Measurements from ENCODE around the gene ASPHD2.
A peak's percentile ranks its signal among the peaks of the same experiment; 100 is the strongest.

GRCh38 chr22:26483439-26484359 lies 54.6 kb downstream of the ASPHD2 start, which contains the start of the genes HPS4 and SRRD:
- TF ChIP-seq CTCF (IDR thresholded peaks at IDR 0.05), result peak in 1 of 3 donors; percentile 9
- TF ChIP-seq POLR2AphosphoS5 (IDR thresholded peaks at IDR 0.05), result peak; percentile 91 to 99 (median 98)
- TF ChIP-seq POLR2A (IDR thresholded peaks at IDR 0.05), result peak; percentile 81
